ENCODE data around the gene RPUSD1.

DNA sequence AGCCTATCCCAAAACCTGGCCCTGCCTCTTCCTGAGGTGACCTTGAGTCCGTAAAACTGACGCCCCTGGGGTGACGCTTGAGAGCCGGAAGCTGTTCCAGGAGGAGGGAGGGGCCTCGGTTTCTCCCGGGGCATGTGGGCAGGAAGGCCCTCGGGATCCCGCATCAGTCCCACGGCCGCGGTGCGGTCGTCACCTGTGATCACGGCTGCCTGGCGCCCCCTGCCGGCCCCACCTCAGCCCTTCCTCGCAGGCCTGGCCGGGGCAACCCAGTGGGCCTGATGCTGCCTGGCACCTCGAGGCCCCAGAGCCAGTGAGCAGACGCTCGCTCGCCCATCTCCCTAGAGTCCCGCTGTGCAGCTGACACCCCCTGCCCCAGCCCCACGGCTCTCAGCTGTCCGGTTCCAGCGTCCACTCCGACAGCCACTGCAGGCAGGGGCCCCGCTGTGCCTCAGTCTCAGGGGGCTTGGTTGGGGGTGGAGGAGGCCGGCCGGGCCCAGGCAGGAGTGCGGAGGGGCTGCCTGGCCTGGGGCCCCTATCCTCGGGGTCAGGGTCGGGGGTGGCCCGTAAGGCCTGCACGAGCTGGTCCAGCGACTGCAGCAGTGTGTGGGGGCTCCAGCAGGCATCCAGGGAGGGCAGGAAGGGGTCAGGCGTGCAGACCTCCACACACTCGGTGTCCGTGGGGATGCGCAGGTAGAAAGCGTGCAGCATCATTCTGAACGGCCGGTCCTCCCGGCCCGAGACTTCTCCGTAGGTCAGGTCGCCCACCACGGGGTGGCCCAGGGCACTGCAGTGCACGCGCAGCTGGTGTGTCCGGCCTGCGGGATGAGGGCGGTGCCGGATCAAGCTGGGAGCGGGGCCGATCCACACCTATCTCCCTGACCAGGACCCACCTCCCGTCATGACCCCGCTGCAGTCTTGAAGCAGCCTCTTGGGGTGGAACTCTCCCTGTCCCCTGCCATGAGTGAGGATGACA is 2.3 kb downstream of the RPUSD1 start:
- no peak for TF ChIP-seq MYC (IDR thresholded peaks at IDR 0.05; ENCODE audit: low read depth, low read length)
- TF ChIP-seq, protein P1, sequence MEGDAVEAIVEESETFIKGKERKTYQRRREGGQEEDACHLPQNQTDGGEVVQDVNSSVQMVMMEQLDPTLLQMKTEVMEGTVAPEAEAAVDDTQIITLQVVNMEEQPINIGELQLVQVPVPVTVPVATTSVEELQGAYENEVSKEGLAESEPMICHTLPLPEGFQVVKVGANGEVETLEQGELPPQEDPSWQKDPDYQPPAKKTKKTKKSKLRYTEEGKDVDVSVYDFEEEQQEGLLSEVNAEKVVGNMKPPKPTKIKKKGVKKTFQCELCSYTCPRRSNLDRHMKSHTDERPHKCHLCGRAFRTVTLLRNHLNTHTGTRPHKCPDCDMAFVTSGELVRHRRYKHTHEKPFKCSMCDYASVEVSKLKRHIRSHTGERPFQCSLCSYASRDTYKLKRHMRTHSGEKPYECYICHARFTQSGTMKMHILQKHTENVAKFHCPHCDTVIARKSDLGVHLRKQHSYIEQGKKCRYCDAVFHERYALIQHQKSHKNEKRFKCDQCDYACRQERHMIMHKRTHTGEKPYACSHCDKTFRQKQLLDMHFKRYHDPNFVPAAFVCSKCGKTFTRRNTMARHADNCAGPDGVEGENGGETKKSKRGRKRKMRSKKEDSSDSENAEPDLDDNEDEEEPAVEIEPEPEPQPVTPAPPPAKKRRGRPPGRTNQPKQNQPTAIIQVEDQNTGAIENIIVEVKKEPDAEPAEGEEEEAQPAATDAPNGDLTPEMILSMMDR (IDR thresholded peaks at IDR 0.05; ENCODE audit: low read depth, low read length), result peak; percentile 54
